NT2/D1 (cell line): ENCODE data around the gene NPLOC4.

Source experiments
- SUZ12 ChIP-seq: IDR thresholded peaks from 2 replicates; pipeline ENCODE4 v1.6.1; 2011; ENCODE audit not compliant: insufficient read length, insufficient read depth; ENCODE audit errors: extremely low read depth
- YY1 ChIP-seq: IDR thresholded peaks from 2 replicates; pipeline ENCODE4 v1.6.1; 2011; ENCODE audit not compliant: insufficient read length, insufficient read depth
- ZNF274 ChIP-seq: IDR thresholded peaks from 2 replicates; pipeline ENCODE4 v1.6.1; 2011; ENCODE audit warnings: mild to moderate bottlenecking, low read depth, low read length

GRCh38 chr17:81539961-81540675, 96.8 kb downstream of the NPLOC4 start:
- no peak for TF ChIP-seq SUZ12
- TF ChIP-seq YY1 = no peak
- no peak for TF ChIP-seq ZNF274
